SK-N-MC (cell line): ENCODE measurements around the gene SNX27.

Experiments
- DNase-seq: peaks from one replicate; pipeline ENCODE4 v3.0.0-alpha.2; 2011; ENCODE audit warnings: low read depth, low spot score
- H3K27ac ChIP-seq: fragments of 200-600 bp; sonication (generic); 2 replicates; pipeline ENCODE4 v1.5.1; 2016; ENCODE audit warnings: mixed run types
- H3K36me3 ChIP-seq: fragments of 200-600 bp; sonication (generic); 2 replicates; pipeline ENCODE4 v1.6.1; 2017; ENCODE audit warnings: antibody characterized with exemption, low read length, mixed read lengths; ENCODE audit not compliant: insufficient read depth
- H3K4me3 ChIP-seq: fragments of 200-600 bp; sonication (generic); 2 replicates; pipeline ENCODE4 v1.5.1; 2016
- H3K9ac ChIP-seq: fragments of 200-600 bp; sonication (generic); 2 replicates; pipeline ENCODE4 v1.8.0; 2017; ENCODE audit warnings: mixed run types, mixed read lengths; ENCODE audit not compliant: insufficient read length
- H3K9me3 ChIP-seq: fragments of 200-600 bp; sonication (generic); 2 replicates; pipeline ENCODE4 v1.6.1; 2017; ENCODE audit warnings: low read depth, mild to moderate bottlenecking, antibody characterized with exemption, low read length, moderate library complexity, mixed read lengths
- EZH2 ChIP-seq: fragments of 200-600 bp; sonication (generic); IDR thresholded peaks from one replicate; pipeline ENCODE4 v1.6.1; 2017; ENCODE audit warnings: antibody characterized with exemption
- FOXP2 ChIP-seq: optimal IDR thresholded peaks from 2 replicates; pipeline ENCODE3; 2011; ENCODE audit warnings: mild to moderate bottlenecking, moderate library complexity; ENCODE audit not compliant: insufficient read depth; ENCODE audit errors: extremely low read length, control extremely low read depth
- POLR2AphosphoS5 ChIP-seq: IDR thresholded peaks from 2 replicates; pipeline ENCODE4 v1.6.1; 2012; ENCODE audit warnings: mild to moderate bottlenecking, low read depth, low read length, borderline replicate concordance

The SNX27 gene

GRCh38 chr1:151715726-151716404 is 104.0 kb downstream of the SNX27 start:
- TF ChIP-seq POLR2AphosphoS5 (no peak), FOXP2 (no peak), EZH2 (no peak)
- Histone ChIP-seq H3K4me3 (no peak overlapping the region), H3K9ac (no peak overlapping the region), H3K36me3 (no peaks in the 10 kb centered on the region), H3K9me3 (no peaks in the 10 kb centered on the region), H3K27ac (no peak overlapping the region)
- DNase-seq = no peak

GRCh38 chr1:151716405-151716762 is 104.5 kb downstream of the SNX27 start:
- Histone ChIP-seq H3K4me3 (no peak overlapping the region), H3K9me3 (no peaks in the 10 kb centered on the region), H3K27ac (no peak overlapping the region), H3K36me3 (no peaks in the 10 kb centered on the region), H3K9ac (no peak overlapping the region)
- DNase-seq = no peak
- TF ChIP-seq EZH2 (no peak), FOXP2 (no peak), POLR2AphosphoS5 (no peak)

- TF ChIP-seq FOXP2 (no peak), EZH2 (no peak), POLR2AphosphoS5 (no peak)
- no peaks in the 10 kb centered on the region for H3K36me3 ChIP-seq
- H3K9me3 ChIP-seq = no peaks in the 10 kb centered on the region
- DNase-seq = no peak
- H3K27ac ChIP-seq = no peak within 1 kb of the TSS
- no peak within 1 kb of the TSS for H3K9ac ChIP-seq
- H3K4me3 ChIP-seq = no peak within 1 kb of the TSS
Observed at GRCh38 chr1:151716771-151717631, 105.2 kb downstream of the SNX27 start, which contains the start of gene CELF3. Gene CELF3, minus strand, starts transcription at chr1:151716803. Its CDS starts 783 bp downstream, at chr1:151716020.

GRCh38 chr1:151718011-151718431 is 106.2 kb downstream of the SNX27 start:
- DNase-seq = no peak
- Histone ChIP-seq H3K27ac (no peak overlapping the region), H3K4me3 (no peak overlapping the region), H3K9ac (no peak overlapping the region), H3K9me3 (no peaks in the 10 kb centered on the region), H3K36me3 (no peaks in the 10 kb centered on the region)
- TF ChIP-seq POLR2AphosphoS5 (no peak), EZH2 (no peak), FOXP2 (no peak)

GRCh38 chr1:151718666-151719065 is 106.8 kb downstream of the SNX27 start:
- no peak for DNase-seq

GRCh38 chr1:151720125-151720524 is 108.3 kb downstream of the SNX27 start:
- H3K27ac ChIP-seq = no peak overlapping the region
- DNase-seq = no peak
- H3K36me3 ChIP-seq = no peaks in the 10 kb centered on the region
- H3K4me3 ChIP-seq = no peak overlapping the region
- no peak overlapping the region for H3K9ac ChIP-seq
- no peaks in the 10 kb centered on the region for H3K9me3 ChIP-seq
- TF ChIP-seq FOXP2 (no peak), POLR2AphosphoS5 (no peak)

More at GRCh38 chr1:151718666-151719065, 106.8 kb downstream of the SNX27 start:
- Histone ChIP-seq H3K9ac (no peak overlapping the region), H3K36me3 (no peaks in the 10 kb centered on the region), H3K27ac (no peak overlapping the region), H3K4me3 (no peak overlapping the region), H3K9me3 (no peaks in the 10 kb centered on the region)
- TF ChIP-seq EZH2 (no peak), FOXP2 (no peak), POLR2AphosphoS5 (no peak)

- Histone ChIP-seq H3K4me3 (no peak overlapping the region), H3K27ac (no peak overlapping the region), H3K9ac (no peak overlapping the region), H3K36me3 (no peaks in the 10 kb centered on the region), H3K9me3 (no peaks in the 10 kb centered on the region)
- DNase-seq = no peak
- no peak for TF ChIP-seq FOXP2
- no peak for TF ChIP-seq EZH2
- TF ChIP-seq POLR2AphosphoS5 = no peak
Observed at GRCh38 chr1:151720554-151720953, 108.7 kb downstream of the SNX27 start.

GRCh38 chr1:151720974-151721787 is 109.3 kb downstream of the SNX27 start, which contains the start of gene RIIAD1:
Gene RIIAD1, plus strand, starts transcription at chr1:151721522. Its CDS starts 15 bp downstream, at chr1:151721537.
- Histone ChIP-seq H3K36me3 (no peaks in the 10 kb centered on the region), H3K9me3 (no peaks in the 10 kb centered on the region), H3K9ac (no peak within 1 kb of the TSS), H3K27ac (no peak within 1 kb of the TSS), H3K4me3 (peak within 1 kb of the TSS; percentile 55)
- no peak for DNase-seq
- TF ChIP-seq EZH2 (no peak), FOXP2 (no peak), POLR2AphosphoS5 (no peak)
